NCI-H2081 (cell line): ENCODE measurements around the gene GDF10.

Experiments used
- DNase-seq, 2 experiments: peaks; one replicate each; lab custom pipeline; 2025; lab: John Stamatoyannopoulos, UW

GDF10 gene

DNA sequence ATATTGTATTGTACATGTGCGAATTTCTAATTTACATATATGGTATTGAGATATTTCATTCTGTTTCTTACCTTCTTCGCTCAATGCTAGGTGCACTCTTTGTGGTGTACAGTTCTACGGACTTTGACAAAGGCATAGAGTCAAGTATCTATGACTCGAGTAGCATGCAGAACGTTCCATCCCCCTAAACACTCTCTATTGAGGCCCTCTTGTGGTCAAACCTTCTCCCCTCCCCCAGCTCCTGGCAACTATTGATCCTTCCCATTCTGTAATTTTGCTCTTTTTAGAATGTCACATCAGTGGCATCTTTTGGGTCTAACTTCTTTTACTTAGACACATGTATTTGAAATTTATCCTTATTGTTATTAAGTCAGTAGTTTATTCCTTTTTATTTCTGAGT, 30.7 kb upstream of the GDF10 start:
- no peak for DNase-seq

GRCh38 chr10:47276071-47276470, 23.9 kb upstream of the GDF10 start:
- DNase-seq = no peak

GRCh38 chr10:47276576-47277351, 23.2 kb upstream of the GDF10 start:
- no peak for DNase-seq

- DNase-seq = peak in 1 of 2 experiments; percentile 4
Observed at GRCh38 chr10:47277352-47278151, 22.4 kb upstream of the GDF10 start.

GRCh38 chr10:47278152-47278473, 21.9 kb upstream of the GDF10 start:
- DNase-seq = no peak

DNA sequence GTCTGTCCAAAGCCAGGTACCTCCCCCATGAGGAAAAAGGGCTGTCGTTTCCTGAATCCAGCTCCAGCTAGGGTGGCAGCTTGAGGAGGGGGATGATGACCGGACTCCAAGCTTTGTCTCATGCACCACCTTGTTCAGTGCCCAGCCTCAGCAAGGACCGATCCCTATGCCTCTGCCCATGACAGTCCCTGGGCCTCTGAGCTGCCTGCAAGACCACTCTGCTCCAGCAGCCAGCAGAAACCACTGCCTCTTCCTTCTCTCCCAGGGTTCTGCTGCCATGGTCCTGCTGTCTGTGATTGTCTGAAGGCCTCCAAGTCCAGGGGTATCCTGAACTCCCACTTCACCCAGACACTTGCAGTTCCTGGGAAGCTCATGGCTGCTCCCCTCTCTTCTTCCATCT, 21.3 kb upstream of the GDF10 start:
- no peak for DNase-seq

- DNase-seq = no peak
Observed at GRCh38 chr10:47279276-47279675, 20.7 kb upstream of the GDF10 start.

GRCh38 chr10:47282005-47282656, 17.9 kb upstream of the GDF10 start:
- DNase-seq = no peak

DNA sequence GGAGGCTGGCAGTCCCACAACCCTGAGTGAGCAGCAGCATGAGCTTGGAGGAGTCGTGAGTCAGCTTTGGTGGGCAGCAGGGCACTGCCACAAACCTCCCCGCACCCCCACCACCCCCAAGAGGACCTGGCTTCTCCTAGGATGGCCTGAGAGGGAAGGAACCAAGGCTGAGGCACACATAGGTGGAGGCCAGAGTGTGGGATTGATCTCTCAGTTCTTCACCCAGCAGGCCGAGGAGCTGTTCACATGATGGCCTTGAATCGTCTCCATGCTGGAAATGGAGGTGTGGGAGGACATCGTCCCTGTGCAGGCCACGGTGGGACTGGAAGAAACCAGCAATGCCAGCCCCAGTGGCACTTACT, 17.4 kb upstream of the GDF10 start:
- no peak for DNase-seq

DNA sequence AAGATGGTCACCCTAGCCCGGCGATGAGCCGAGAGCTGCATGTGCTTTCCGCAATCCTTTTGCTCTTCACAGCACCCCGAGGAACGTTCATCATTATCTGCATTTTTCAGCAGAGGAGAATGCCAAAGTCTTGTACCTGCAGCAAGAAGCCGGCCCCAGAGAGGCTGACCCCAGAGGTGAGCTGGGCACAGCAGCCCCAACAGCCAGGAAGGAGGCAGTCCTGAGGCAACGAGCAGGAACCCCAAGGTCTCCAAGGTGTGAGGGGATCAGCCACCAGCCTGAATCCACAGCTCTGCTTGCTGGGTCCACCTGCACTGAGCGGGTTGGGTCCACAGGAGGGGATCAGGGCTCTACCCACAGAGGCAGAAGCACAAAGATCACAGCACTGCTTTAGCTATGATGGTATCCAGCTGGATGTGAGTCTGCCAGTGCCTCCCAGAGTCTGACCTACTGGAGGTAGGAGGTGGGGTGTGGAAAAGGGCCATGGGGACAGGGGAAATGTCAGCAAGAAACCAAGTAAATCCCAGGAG, 16.8 kb upstream of the GDF10 start:
- DNase-seq = no peak

- DNase-seq = no peak
Observed at GRCh38 chr10:47283848-47284247, 16.1 kb upstream of the GDF10 start.

- DNase-seq = no peak
Observed at GRCh38 chr10:47285381-47286115, 14.4 kb upstream of the GDF10 start.

DNA sequence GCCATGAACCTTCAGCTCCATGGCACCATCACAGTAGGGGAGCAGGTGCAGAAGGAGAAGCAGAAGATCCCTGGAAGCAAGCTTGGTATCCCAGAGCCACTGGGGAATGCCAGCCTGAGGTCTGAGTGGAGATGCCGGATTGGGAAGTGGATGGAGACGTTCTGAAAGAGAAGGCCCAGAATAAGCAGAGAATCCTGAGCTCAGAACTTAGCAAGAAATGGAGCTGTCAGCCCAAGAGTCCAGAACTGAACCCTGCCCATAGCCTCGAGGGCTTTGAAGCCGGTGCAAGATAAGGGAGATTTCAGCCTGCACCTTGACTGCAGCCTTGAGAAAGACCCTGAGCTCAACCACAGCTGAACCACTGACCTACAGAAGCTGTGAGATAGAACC, 13.9 kb upstream of the GDF10 start:
- DNase-seq = no peak

GRCh38 chr10:47286591-47287315, 13.2 kb upstream of the GDF10 start:
- no peak for DNase-seq

- no peak for DNase-seq
Observed at GRCh38 chr10:47287365-47287802, 12.6 kb upstream of the GDF10 start.

- no peak for DNase-seq
Observed at GRCh38 chr10:47287805-47288204, 12.2 kb upstream of the GDF10 start.

GRCh38 chr10:47288236-47288635, 11.8 kb upstream of the GDF10 start:
- DNase-seq = no peak

DNA sequence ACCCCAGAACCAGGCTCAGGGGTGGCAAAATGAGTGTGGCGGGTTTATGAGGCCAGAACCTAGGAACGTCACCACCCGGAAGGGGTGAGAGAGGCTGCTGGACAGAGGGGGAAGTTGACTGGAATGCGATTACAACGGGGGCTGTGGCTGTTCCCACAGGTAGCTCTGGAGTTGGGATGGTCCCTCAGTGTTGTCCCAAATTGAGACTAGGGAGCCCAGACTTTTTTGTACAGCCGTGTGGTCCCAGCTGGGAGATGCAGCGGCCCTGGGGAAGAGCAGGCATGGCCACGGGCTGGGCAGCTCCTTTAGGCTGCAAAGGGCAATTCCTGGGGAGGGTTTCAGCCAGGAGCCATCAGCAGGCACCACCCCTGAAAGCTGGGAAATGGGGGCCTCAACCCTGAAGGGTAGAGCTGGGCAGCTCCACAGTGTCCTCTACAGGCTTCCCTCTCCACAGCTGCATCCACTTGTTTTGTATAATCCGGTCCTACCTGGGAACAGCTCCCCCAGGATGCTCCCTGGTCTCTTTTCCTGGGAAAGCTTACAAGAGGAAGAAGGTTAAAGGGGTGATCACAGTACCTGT, 11.0 kb upstream of the GDF10 start:
- DNase-seq = no peak

GRCh38 chr10:47289921-47290320, 10.1 kb upstream of the GDF10 start:
- DNase-seq = no peak

DNA sequence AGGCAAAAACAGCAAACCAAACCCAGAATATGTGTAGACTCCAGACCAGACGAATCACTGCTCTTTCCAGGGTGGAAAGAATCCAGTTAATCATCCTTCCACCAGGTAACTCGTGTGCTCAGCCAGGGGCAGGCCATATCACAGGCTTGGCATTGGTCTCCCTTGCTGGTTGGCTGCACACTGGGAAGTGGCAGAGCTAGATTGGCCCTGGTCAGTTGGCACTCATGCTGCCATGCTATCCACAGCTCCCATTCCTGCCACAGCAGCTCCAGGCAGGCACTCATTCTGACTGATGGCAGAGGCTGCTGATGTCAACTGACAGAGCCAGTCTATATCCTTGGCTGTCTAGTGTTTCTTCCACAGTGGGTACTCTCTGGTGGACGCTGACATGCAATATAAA, 9.7 kb upstream of the GDF10 start:
- DNase-seq = no peak

- no peak for DNase-seq
Observed at GRCh38 chr10:47291682-47292081, 8.3 kb upstream of the GDF10 start.
